Keratinocyte (primary cell): ENCODE measurements around the gene LRR1. TPM values are rescaled to one million over a fixed set of nuclear protein-coding genes. Genes with fewer than 3 reads are reported as not detected.

ENCODE experiments used
- DNase-seq: peaks from one replicate; pipeline ENCODE4 v3.0.0-alpha.2; 2011; ENCODE audit warnings: low read depth, missing footprints, low spot score
- FAIRE-seq: peaks from 2 replicates; lab custom pipeline; 2011; peaks lifted over from hg19 to GRCh38; lab: Jason Lieb, UNC
- H2AFZ ChIP-seq: 2 replicates; pipeline ENCODE4 v1.6.0; 2012; ENCODE audit warnings: low read length, control low read depth, inconsistent platforms; ENCODE audit not compliant: control insufficient read depth
- H3K27ac ChIP-seq: 2 replicates; pipeline ENCODE4 v1.5.1; 2011; ENCODE audit warnings: low read length; ENCODE audit not compliant: control insufficient read depth, insufficient read depth
- H3K27me3 ChIP-seq: 3 replicates; pipeline ENCODE4 v1.6.0; 2011; ENCODE audit warnings: low read length; ENCODE audit not compliant: control insufficient read depth, insufficient read depth; ENCODE audit errors: extremely low read depth
- H3K36me3 ChIP-seq, 2 experiments: 2 replicates in 1 of 2; 3 replicates in 1 of 2; pipeline ENCODE4 v1.5.1; 2011; ENCODE audit warnings: low read length in 2 of 2, mild to moderate bottlenecking in 1 of 2; ENCODE audit not compliant: control insufficient read depth in 2 of 2, insufficient read depth in 2 of 2; ENCODE audit errors: extremely low read depth in 1 of 2
- H3K4me1 ChIP-seq: 3 replicates; pipeline ENCODE4 v1.5.1; 2011; ENCODE audit warnings: low read length; ENCODE audit not compliant: control insufficient read depth, insufficient read depth; ENCODE audit errors: extremely low read depth
- H3K4me2 ChIP-seq: 3 replicates; pipeline ENCODE4 v1.6.0; 2011; ENCODE audit warnings: low read depth, low read length; ENCODE audit not compliant: control insufficient read depth, insufficient read depth; ENCODE audit errors: extremely low read depth
- H3K4me3 ChIP-seq, 3 experiments: fragments of 200-600 bp in 1 of 3; sonication (generic) in 1 of 3; 2 replicates in 2 of 3; 3 replicates in 1 of 3; pipeline ENCODE4 v1.5.1; 2011 to 2016; ENCODE audit warnings: low read length in 3 of 3, mild to moderate bottlenecking in 3 of 3, control low read depth in 2 of 3, inconsistent platforms in 1 of 3, low read depth in 1 of 3, mixed read lengths in 1 of 3, mixed run types in 1 of 3, moderate library complexity in 1 of 3; ENCODE audit not compliant: control insufficient read depth in 2 of 3, insufficient read depth in 2 of 3; ENCODE audit errors: extremely low read depth in 1 of 3
- H3K79me2 ChIP-seq: 2 replicates; pipeline ENCODE4 v1.6.0; 2012; ENCODE audit warnings: low read length; ENCODE audit not compliant: control insufficient read depth, insufficient read depth
- H3K9ac ChIP-seq: 3 replicates; pipeline ENCODE4 v1.6.0; 2011; ENCODE audit warnings: low read length; ENCODE audit not compliant: control insufficient read depth, insufficient read depth; ENCODE audit errors: extremely low read depth
- H3K9me1 ChIP-seq: 3 replicates; pipeline ENCODE4 v1.6.0; 2011; ENCODE audit warnings: low read length; ENCODE audit not compliant: control insufficient read depth, insufficient read depth; ENCODE audit errors: extremely low read depth
- H3K9me3 ChIP-seq: 2 replicates; pipeline ENCODE4 v1.5.1; 2012; ENCODE audit warnings: low read depth, low read length; ENCODE audit not compliant: control insufficient read depth
- H4K20me1 ChIP-seq: 3 replicates; pipeline ENCODE4 v1.6.0; 2011; ENCODE audit warnings: low read length; ENCODE audit not compliant: control insufficient read depth, insufficient read depth; ENCODE audit errors: extremely low read depth
- EZH2 ChIP-seq: IDR thresholded peaks from one replicate; pipeline ENCODE4 v1.6.1; 2012; ENCODE audit warnings: inconsistent platforms, mild to moderate bottlenecking, low read length, moderate library complexity
- dilution Hi-C: fragments of 300-500 bp; cut with MboI; formaldehyde crosslinking; loops from one replicate; pipeline ENCODE4 v1.7.0; 2020; ENCODE audit warnings: low sequenced_read_pairs; ENCODE audit not compliant: extremely low pct_ligation_motif_present
- polyA plus RNA-seq, 5 experiments: library from polyadenylated mRNA; depleted of rRNA in 3 of 5; stranded (reverse) in 3 of 5; stranded (forward) in 1 of 5; unstranded in 1 of 5; fragments of >200 nt; gene quantifications; 1 replicate in 1 of 5; 2 replicates in 3 of 5; 3 replicates in 1 of 5; pipeline versions ENCODE4 v1.2.1 to v1.2.3, GENCODE V29; 2011 to 2012; ENCODE audit warnings: missing spikeins in 2 of 5, low read depth in 1 of 5, low replicate concordance in 1 of 5
- TF ChIP-seq, protein P1 (sequence below), 3 experiments: IDR thresholded peaks in 1 of 3; conservative IDR thresholded peaks in 1 of 3; optimal IDR thresholded peaks in 1 of 3; 2 replicates in 2 of 3; 3 replicates in 1 of 3; pipeline versions ENCODE3 to v1.5.1; 2011; ENCODE audit warnings: low read length in 3 of 3, mild to moderate bottlenecking in 3 of 3, moderate library complexity in 2 of 3, control low read depth in 1 of 3, inconsistent platforms in 1 of 3; ENCODE audit not compliant: insufficient read depth in 2 of 3; ENCODE audit errors: extremely low read depth in 1 of 3

LRR1 gene
- polyA plus RNA-seq, 1 donor (not counting 4 experiments of a cell fraction or from before 2014, with no cell fraction given) = 22.7 TPM

DNA sequence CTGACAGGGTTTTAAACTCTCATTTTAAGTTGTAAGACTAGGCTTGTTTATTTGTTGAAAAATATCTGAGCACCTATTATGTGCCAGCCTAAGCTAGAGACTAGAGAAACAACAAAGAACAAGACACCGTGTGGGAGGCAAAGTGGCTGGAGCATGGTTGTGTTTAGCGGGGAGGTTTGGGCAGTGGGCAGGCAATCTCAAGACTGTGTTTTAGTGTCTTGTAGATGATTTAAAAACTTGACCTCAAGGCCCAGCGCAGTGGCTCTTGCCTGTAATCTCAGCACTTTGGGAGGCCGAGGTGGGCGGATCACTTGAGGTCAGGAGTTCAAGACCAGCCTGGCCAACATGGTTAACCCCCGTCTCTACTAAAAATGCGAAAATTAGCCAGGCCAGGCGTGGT lies 13.9 kb downstream of the LRR1 start:
- Histone ChIP-seq H3K36me3 (peaks cover 0 to 5% of the 10 kb centered on the region in 2 experiments), H4K20me1 (no peaks in the 10 kb centered on the region), H3K9ac (no peak overlapping the region), H3K79me2 (peaks cover under 1% of the 10 kb centered on the region), H3K4me1 (peaks cover 9% of the 10 kb centered on the region), H3K9me1 (no peaks in the 10 kb centered on the region), H2AFZ (no peak overlapping the region), H3K27me3 (no peaks in the 10 kb centered on the region), H3K9me3 (no peaks in the 10 kb centered on the region), H3K27ac (no peak overlapping the region), H3K4me2 (no peak overlapping the region), H3K4me3 (no peak overlapping the region)
- no peak for TF ChIP-seq EZH2
- TF ChIP-seq, protein P1, sequence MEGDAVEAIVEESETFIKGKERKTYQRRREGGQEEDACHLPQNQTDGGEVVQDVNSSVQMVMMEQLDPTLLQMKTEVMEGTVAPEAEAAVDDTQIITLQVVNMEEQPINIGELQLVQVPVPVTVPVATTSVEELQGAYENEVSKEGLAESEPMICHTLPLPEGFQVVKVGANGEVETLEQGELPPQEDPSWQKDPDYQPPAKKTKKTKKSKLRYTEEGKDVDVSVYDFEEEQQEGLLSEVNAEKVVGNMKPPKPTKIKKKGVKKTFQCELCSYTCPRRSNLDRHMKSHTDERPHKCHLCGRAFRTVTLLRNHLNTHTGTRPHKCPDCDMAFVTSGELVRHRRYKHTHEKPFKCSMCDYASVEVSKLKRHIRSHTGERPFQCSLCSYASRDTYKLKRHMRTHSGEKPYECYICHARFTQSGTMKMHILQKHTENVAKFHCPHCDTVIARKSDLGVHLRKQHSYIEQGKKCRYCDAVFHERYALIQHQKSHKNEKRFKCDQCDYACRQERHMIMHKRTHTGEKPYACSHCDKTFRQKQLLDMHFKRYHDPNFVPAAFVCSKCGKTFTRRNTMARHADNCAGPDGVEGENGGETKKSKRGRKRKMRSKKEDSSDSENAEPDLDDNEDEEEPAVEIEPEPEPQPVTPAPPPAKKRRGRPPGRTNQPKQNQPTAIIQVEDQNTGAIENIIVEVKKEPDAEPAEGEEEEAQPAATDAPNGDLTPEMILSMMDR (optimal IDR thresholded peaks at IDR 0.05 in 1 of 3, IDR thresholded peaks at IDR 0.05 in 1 of 3, conservative IDR thresholded peaks at IDR 0.05 in 1 of 3; ENCODE audit: extremely low read depth in 1 of 3, insufficient read depth in 2 of 3, low read length in 3 of 3) = no peak
- no peak for DNase-seq
- dilution Hi-C loops = no loop called here
- FAIRE-seq = no peak

GRCh38 chr14:49614196-49614595 lies 15.5 kb downstream of the LRR1 start:
- Histone ChIP-seq H2AFZ (no peak overlapping the region), H4K20me1 (no peaks in the 10 kb centered on the region), H3K9ac (no peak overlapping the region), H3K27me3 (no peaks in the 10 kb centered on the region), H3K4me1 (peaks cover 19% of the 10 kb centered on the region), H3K4me3 (no peak overlapping the region), H3K4me2 (no peak overlapping the region), H3K9me1 (no peaks in the 10 kb centered on the region), H3K9me3 (no peaks in the 10 kb centered on the region), H3K79me2 (peaks cover 16% of the 10 kb centered on the region), H3K27ac (no peak overlapping the region), H3K36me3 (peaks cover 2 to 6% of the 10 kb centered on the region in 2 experiments)
- dilution Hi-C loops = no loop called here
- TF ChIP-seq, protein P1 (optimal IDR thresholded peaks at IDR 0.05 in 1 of 3, IDR thresholded peaks at IDR 0.05 in 1 of 3, conservative IDR thresholded peaks at IDR 0.05 in 1 of 3; ENCODE audit: extremely low read depth in 1 of 3, insufficient read depth in 2 of 3, low read length in 3 of 3) = no peak
- no peak for TF ChIP-seq EZH2
- FAIRE-seq (no peak), DNase-seq (no peak)
